NCI-H1417 treated with DMSO at 0.1 percent for 48 hours (cell line): ENCODE results near the gene GJA9.

Experiments used
- DNase-seq: peaks from one replicate; lab custom pipeline; 2025; lab: John Stamatoyannopoulos, UW

GJA9 gene

DNA sequence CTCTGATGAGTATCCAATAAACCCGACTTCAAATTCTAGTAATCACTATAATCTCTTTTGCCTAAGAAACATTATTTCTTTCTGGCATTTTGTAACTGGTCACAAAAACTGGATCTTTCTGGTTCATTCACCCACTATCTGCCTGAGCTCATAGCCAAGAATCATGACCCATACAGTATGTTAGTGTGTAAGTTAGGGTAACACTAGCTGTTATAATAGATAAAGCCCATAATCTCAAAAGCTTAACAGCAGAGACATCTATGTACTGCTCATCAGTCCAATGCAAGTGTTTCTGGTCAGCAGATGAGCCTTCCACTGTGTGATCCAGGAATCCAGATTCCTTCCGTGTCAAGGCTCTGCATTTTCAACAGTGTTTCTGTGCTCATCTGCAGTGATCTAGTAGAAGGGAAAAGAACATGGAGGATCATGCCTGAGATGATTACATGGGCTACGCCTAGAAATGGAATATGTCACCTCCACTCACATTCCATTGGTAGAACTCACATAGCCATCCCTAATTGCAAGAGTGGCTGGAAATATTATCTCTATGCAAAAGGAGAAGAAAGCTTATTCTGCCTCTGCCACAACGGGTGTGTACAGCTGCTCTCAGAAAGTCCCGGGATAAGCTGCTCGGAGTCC lies 49.5 kb downstream of the GJA9 start:
- no peak for DNase-seq

DNA sequence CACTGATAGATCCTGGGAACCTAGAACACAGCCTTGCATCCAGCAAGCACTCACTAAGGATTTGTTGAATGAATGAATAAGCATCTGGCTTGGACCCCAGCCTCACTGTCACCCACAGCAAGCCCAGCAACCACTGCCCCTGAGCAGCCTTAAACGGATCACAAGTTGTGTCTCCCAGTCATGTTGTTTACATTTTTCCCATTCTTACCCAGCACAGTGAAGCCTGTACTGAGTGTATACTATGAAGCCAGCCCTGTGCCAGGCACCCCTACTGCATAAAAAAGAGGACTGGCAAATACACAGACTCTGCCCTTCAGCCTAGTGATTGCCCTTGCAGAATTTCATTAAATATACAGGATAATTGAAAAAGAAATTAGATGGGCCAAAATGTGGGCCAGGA lies 52.0 kb downstream of the GJA9 start:
- DNase-seq: no peak

DNA sequence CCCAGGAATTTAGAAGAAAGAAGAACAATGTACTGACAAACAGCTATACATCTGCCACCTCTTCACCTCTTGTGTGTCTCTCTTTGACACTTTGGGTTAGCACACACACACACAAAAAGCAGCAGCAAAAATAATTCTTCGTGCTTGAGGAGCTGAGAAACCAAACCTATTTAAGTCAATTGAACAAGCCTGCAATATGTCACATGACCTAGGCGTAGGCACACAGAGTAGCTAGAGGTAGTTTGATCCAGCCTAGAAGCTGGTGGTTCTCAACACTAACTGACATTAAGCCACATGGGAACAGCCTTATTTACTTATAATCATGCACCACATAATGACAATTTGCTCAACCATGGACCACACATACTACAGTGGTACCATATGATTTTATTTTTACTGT lies 54.1 kb downstream of the GJA9 start:
- no peak for DNase-seq

GRCh38 chr1:38826886-38827285 lies 54.5 kb downstream of the GJA9 start:
- DNase-seq: no peak

GRCh38 chr1:38826262-38826661 lies 55.1 kb downstream of the GJA9 start:
- peak; percentile 47 for DNase-seq
